Left lung (tissue), 10 donors: ENCODE results near the gene TICAM1. TPM values are rescaled to one million over a fixed set of nuclear protein-coding genes. Genes with fewer than 3 reads are reported as not detected.
"Not testable (repeated sequence)": the region's sequence is repeated elsewhere in the genome, so short reads cannot be mapped to it uniquely, and the experiment has no call there.

Experiments used
- ATAC-seq: fragments of 200-7000 bp; cut with Tn5 transposase; one replicate; pipeline ENCODE4 v1.9.1; 2020; ENCODE audit warnings: moderate library complexity
- DNase-seq, 4 donors: peaks; one replicate each; pipeline ENCODE4 v3.0.0-alpha.2; 2013 to 2020
- H3K27ac ChIP-seq, 2 donors: fragments of 200-600 bp; sonication (generic) in 1 of 2; one replicate each; pipeline versions ENCODE4 v1.5.0 to v1.8.0; 2020 to 2021
- H3K27me3 ChIP-seq, 2 donors: fragments of 200-600 bp; sonication (generic) in 1 of 2; one replicate each; pipeline versions ENCODE4 v1.5.0 to v1.8.0; 2020 to 2021
- H3K36me3 ChIP-seq, 2 donors: fragments of 200-600 bp; sonication (generic) in 1 of 2; one replicate each; pipeline versions ENCODE4 v1.5.0 to v1.8.0; 2020 to 2021
- H3K4me1 ChIP-seq, 2 donors: fragments of 200-600 bp; one replicate each; pipeline ENCODE4 v1.8.0; 2021
- H3K4me3 ChIP-seq, 2 donors: fragments of 200-600 bp; sonication (generic) in 1 of 2; one replicate each; pipeline versions ENCODE4 v1.5.0 to v1.8.0; 2020 to 2021; ENCODE audit warnings: mild to moderate bottlenecking in 1 of 2
- H3K9me3 ChIP-seq, 2 donors: fragments of 200-600 bp; sonication (generic) in 1 of 2; one replicate each; pipeline versions ENCODE4 v1.5.0 to v1.8.0; 2020 to 2021
- CTCF ChIP-seq, 2 donors: fragments of 200-600 bp; sonication (generic) in 1 of 2; IDR thresholded peaks; one replicate each; pipeline versions ENCODE4 v1.5.0 to v1.8.0; 2021; ENCODE audit warnings: antibody characterized with exemption in 2 of 2
- intact Hi-C, 2 donors: fragments of 100-400 bp; cut with DNase I; formaldehyde crosslinking; loops; one replicate each; pipeline versions ENCODE4 v1.11.2 to v1.14.2; 2022
- polyA plus RNA-seq, 6 donors: library from polyadenylated mRNA; unstranded; fragments of 120-200 nt; gene quantifications; one replicate each; pipeline ENCODE4 v1.2.1, GENCODE V29; 2013; ENCODE audit not compliant: insufficient read length in 6 of 6
- total RNA-seq, 2 donors: library from RNA; stranded (reverse); fragmentation: NEBNext Ultra II Directional; extraction: Animal tissue kit (Norgen Biotek cat#: 25700); gene quantifications; one replicate each; pipeline ENCODE4 v1.2.1, GENCODE V29; 2021
- donor health status: DM: no; HTN: yes; CAD: no.
- donor health status: DM: no; HTN: no; CAD: no.

Gene TICAM1
- total and polyA plus RNA-seq, 8 donors = 5.6 to 14.6 (median 7.3) TPM

DNA sequence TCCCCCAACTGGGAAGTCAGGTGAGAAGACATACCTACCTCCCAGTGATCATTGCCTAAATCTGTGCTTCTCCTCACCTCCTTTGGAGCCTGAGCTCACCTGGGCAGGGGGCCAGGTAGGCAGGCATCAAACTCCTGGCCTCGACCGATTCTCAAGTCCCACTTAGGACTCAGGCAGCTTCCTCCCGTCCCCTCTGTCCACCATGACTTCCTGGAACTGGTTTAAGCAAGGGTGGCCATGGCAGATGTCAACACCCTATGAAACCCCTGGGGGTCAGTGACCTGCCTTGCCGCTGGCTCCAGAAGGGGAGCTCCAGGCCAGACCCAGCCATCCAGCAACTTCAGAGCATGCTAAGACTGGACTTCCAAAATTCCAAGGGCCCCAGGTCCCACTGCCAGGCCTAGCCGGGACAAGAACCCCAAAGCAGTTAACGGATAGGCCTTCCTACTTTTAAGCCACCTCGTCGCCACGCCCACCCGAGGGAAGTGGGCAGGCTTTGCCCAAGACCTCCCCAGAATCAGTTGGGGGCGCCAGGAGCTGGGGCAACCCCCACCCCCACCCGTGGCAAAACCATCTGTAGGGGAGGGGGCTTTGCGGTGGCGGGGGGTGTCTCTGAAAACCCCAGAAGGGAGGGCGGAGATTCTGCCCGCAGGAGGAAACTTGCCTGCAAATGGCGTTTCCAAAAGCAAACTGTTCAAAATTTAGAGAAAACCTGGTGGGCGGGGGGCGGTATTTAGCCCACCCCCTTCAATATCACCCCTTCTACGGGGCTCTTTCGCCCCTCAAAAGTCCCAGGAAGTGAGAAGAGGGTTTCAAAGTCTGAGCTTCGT, 35.3 kb upstream of the TICAM1 start:
- ATAC-seq (peak; percentile 52), DNase-seq (peak; percentile 44 to 91 (median 74))
- no peak for TF ChIP-seq CTCF (IDR thresholded peaks at IDR 0.05)

DNA sequence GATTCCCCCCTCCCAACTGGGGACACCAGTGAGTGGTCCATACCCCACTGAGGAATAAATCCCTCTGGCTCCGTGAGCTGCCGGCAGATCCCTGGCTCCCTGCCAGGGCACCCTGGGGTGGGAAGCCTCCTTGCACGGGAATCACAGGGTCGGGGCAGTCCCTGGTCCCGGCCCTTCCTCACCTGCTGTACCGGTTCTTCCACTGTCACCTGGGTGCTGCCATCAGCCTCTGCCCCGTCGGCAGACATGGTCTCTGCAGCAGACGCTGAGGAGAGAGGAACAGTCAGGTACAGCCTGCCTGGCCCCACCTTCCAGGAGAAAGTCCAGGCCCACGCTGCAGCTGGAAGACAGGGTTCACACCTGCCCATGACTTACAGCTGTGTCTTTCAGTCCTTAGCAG, 29.6 kb upstream of the TICAM1 start:
- Histone ChIP-seq H3K9me3 (no peaks in the 10 kb centered on the region), H3K36me3 (peaks cover 0 to 66% of the 10 kb centered on the region in 2 donors), H3K4me1 (peaks cover 0 to 18% of the 10 kb centered on the region in 2 donors), H3K27ac (no peak overlapping the region), H3K4me3 (no peak overlapping the region), H3K27me3 (no peaks in the 10 kb centered on the region)
- no peak for TF ChIP-seq CTCF (IDR thresholded peaks at IDR 0.05)
- DNase-seq (no peak), ATAC-seq (peak; percentile 25)
- intact Hi-C loops = no loop called here

More for the DNA sequence above, 35.3 kb upstream of the TICAM1 start:
- H3K27ac ChIP-seq = peak overlapping the region; percentile 69 to 93
- intact Hi-C loops = no loop called here
- H3K4me3 ChIP-seq = peak overlapping the region; percentile 67 to 85
- H3K36me3 ChIP-seq = peaks cover 0 to 11% of the 10 kb centered on the region in 2 donors
- H3K9me3 ChIP-seq = no peaks in the 10 kb centered on the region
- no peaks in the 10 kb centered on the region for H3K27me3 ChIP-seq
- H3K4me1 ChIP-seq = peaks cover 0 to 57% of the 10 kb centered on the region in 2 donors

DNA sequence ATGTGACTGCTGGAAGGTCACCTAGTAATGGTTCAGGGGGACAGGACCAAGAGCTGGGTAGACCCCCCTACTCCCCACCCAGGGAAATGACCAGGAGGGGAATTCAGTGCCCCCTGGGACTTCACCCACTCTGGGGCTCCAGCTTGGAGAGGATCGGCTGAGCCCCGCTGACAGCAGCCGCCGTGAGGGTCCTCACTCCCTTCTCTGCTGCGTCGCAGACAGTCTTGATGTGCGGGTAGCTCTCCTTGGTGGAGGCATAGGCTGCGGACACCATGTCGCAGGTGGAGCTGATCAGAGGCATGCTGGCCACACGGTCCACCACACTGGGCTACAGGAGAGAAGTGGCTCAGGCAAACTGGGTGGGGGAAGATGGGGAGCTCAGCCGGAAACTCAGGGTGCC, 28.2 kb upstream of the TICAM1 start:
- DNase-seq (no peak), ATAC-seq (no peak)
- no peaks in the 10 kb centered on the region for H3K9me3 ChIP-seq
- no peaks in the 10 kb centered on the region for H3K27me3 ChIP-seq
- H3K27ac ChIP-seq = no peak overlapping the region
- H3K4me3 ChIP-seq = no peak overlapping the region
- TF ChIP-seq CTCF (IDR thresholded peaks at IDR 0.05) = no peak
- peaks cover 0 to 3% of the 10 kb centered on the region in 2 donors for H3K4me1 ChIP-seq
- intact Hi-C loops = no loop called here
- peaks cover 0 to 78% of the 10 kb centered on the region in 2 donors for H3K36me3 ChIP-seq

DNA sequence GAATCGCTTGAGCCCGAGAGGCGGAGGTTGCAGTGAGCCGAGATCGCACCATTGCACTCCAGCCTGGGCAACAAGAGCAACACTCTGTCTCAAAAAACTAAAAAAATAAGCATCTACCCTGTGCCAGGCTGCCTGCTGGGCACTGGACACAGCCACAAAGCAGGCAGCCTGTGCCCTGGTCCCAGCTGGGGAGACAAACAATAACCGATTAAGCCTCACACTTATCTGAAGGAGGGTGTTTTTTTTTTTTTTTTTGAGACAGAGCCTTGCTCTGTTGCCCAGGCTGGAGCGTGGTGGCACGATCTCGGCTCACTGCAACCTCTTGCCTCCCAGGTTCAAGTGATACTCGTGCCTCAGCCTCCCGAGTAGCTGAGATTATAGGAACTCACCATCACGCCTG, 25.0 kb upstream of the TICAM1 start:
- ATAC-seq, H3K4me1 ChIP-seq, DNase-seq, H3K27ac ChIP-seq, H3K4me3 ChIP-seq, H3K9me3 ChIP-seq, intact Hi-C loops, H3K27me3 ChIP-seq: not testable (repeated sequence)
- peaks cover 0 to 100% of the 10 kb centered on the region in 2 donors for H3K36me3 ChIP-seq

- intact Hi-C loops = loop anchor here in 1 of 2 donors (5.0 kb wide), 1 partner anchor 41 kb away; no protein-coding TSS in a partner anchor
- H3K27ac ChIP-seq, H3K4me3 ChIP-seq, H3K9me3 ChIP-seq, H3K27me3 ChIP-seq, DNase-seq, H3K4me1 ChIP-seq, ATAC-seq: not testable (repeated sequence)
- peaks cover 0 to 100% of the 10 kb centered on the region in 2 donors for H3K36me3 ChIP-seq
These were observed 22.0 kb upstream of the TICAM1 start for GRCh38 chr19:4853506-4853905.

GRCh38 chr19:4852484-4852883, 21.0 kb upstream of the TICAM1 start:
- intact Hi-C loops = loop anchor here in 1 of 2 donors (5.0 kb wide), 1 partner anchor 40 kb away; no protein-coding TSS in a partner anchor
- Histone ChIP-seq H3K9me3 (no peaks in the 10 kb centered on the region), H3K4me1 (no peaks in the 10 kb centered on the region), H3K27me3 (no peaks in the 10 kb centered on the region), H3K4me3 (no peak overlapping the region), H3K27ac (no peak overlapping the region), H3K36me3 (peaks cover 0 to 100% of the 10 kb centered on the region in 2 donors)
- DNase-seq (no peak), ATAC-seq (peak; percentile 16)
- no peak for TF ChIP-seq CTCF (IDR thresholded peaks at IDR 0.05)
